HG03039 (cell line): ENCODE data around the gene DDX24.

Experiments used
- ATAC-seq: cut with Tn5 transposase; IDR thresholded peaks from one replicate; pipeline ENCODE4 v1.9.1; 2021; ENCODE audit warnings: mild to moderate bottlenecking, moderate library complexity; ENCODE audit not compliant: unreplicated experiment

Gene DDX24

DNA sequence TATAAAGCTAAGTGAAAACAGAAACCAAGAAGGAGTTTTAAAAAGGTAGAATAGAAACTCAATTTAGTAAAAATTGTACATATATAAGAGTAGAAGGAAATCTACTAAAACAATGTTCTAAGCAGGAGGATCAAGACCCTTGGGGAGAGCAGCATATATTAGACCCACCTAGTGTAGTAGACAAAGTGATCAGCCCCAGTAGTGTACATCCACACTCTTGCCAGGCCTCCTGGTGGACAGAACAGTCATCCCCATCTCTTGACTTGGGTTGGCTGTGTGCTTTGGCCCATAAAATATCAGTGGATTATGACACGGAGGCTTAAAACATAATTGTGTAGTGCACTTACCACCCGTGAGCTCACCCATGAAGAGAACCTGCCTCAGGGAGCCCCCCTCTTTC, 65.8 kb downstream of the DDX24 start:
- no peak for ATAC-seq

DNA sequence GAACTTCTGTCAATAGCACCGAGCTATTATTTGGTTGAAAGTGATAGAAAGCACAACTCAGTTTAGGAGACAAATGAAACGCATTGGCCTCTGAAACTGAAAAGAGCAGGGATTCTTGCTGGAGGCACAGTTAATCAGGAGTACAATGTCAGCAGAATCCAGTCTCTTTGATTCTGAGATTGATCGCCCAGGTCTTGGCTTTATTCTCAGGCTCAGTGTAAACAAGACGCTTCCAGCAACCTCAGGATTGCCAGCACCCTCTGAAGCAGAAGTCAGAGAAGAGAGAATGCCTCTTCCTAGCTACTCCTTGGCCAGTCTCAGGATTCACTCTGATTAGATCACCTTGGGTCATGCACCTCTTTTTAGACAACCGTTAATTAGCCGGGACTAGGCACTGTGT, 66.6 kb downstream of the DDX24 start:
- no peak for ATAC-seq

DNA sequence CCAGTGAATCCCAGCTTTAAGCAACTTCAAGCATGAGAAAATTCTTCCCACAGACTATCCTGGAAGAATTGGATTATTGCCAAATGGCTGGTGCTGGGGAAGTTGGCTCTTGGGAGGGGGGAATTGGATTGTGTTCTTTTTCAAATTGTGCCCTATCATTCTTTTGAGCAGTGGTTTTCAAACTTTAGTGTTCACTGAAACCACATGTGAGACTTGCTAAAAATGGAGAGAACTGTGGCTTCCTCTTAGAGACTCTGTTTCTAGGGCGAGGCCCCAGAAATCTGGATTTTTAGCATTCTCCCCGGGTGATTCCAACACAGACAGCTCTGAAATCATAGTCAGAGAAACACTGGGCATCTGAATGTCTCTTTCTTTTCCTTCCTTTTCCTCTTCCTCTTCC, 69.2 kb downstream of the DDX24 start:
- ATAC-seq = no peak

DNA sequence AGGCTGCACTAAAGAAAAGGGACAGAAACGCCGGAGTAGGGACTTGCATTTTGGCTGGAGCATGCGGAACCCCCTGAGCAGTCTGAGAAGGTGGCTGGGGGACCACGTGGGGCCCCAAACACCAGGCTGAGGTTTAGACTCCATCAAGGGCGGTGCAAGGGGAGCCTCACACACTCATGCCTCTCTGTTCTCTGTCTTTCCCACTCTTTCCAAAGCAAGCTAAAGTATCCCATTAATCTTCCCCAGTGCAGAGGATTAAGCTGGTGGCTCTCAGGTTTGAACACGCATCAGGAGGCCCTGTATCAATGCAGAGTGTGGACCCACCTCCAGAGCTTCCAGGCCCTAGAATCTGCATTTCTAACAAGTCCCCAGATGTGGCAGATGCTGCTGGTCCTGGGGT, 70.4 kb downstream of the DDX24 start:
- no peak for ATAC-seq

DNA sequence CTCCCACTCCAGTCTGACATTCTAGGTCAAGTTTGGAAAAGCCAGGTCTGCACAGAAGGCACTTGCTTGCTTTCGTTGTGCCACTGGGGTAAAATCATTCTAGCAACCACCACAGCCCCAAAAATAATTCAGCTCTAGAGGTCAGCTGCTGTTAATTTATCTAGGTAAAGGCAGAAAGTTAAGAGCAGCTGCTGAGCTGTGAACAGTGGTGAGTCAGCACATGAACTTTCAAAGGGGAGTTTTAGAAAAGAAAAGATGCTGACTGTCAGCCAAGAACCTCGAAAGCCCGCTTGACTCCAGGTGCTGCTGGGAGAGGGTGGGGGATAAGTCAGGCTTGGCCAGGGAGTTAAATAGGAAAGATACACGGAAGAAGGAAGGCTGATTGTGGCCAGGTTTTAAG, 71.2 kb downstream of the DDX24 start:
- no peak for ATAC-seq

DNA sequence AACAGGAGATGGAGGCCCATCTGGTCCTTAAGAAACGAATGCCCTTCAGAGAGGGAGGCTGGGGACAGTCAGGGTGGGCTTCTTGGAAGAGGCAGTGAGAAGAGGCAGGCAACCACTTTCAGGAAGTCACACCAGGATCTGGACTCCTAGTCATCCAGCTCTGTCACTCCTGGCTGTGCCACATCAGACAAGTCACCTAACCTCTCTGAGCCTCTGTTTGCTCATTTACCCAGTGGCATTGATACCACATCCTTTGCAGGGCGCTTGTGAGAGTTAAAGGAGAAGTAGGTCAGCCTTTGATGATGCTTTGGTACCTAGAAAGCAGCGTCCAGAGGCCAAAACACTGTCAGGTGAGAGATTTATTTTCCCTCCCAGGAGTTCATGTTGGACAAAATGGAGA, 72.8 kb downstream of the DDX24 start:
- ATAC-seq = no peak

DNA sequence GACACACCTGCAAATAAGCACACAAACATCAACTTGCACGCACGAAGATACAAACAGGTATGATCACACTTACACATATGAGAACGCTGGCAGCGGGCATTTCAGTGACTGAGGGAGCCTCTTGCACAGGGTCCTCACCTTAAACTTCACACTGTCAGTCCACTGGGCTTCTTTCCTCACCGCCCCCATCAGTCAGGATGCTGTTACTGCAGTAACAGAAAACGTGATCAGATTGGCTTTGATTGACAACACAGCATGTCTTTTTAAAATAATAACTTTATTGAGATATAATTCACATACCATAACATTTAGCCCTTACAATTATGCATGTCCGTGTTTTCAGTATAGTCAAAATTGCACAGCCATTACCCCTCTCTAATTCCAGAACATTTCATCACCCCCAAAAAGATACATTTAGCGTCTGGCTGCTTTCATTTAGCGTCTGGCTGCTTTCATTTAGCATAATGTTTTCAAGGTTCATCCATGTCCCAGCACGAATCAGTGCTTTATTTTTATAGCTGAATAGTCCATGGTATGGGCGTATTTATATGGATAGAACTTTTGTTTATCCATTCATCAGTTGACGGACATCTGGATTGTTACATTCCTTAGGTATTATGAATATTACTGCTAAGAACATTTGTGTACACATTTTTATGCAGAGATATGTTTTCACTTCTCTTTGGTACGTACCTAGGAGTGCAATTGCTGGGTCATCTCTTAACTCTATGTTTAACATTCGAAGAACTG, 75.5 kb downstream of the DDX24 start:
- ATAC-seq = no peak

DNA sequence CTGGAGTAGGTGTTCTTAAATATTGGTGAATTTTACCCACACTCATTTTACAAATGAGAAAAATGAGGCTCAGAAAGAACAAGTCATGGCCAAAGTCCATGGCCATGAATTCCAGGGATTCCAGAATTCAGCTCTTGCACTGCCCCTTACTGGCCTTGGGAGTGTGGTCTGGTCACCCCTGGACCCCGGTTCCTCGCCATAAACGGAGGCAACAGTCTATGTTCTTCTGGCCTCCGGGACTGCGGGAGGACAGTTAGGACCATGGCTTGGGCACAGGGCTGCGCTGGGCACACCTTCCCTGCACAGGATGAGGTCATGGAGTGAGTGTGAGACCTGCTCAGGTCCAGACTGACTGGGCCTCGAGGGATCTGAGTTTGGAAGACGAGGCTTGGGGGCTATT, 77.0 kb downstream of the DDX24 start:
- no peak for ATAC-seq

DNA sequence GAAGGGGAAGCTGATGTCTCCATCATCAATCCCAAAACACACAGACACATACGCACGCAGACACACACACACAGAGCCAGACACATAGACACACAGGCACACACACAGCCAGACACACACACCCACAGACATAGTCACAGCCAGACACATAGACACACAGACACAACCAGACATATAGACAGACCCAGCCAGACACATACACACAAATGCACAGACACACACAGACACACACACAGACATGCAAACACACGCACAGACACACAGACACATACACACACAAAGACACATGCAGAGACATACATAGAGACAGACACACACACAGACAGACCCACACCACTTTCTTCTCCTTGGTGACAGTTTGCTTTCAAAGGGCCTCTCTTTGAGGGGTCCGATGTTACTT, 77.6 kb downstream of the DDX24 start:
- ATAC-seq = no peak

DNA sequence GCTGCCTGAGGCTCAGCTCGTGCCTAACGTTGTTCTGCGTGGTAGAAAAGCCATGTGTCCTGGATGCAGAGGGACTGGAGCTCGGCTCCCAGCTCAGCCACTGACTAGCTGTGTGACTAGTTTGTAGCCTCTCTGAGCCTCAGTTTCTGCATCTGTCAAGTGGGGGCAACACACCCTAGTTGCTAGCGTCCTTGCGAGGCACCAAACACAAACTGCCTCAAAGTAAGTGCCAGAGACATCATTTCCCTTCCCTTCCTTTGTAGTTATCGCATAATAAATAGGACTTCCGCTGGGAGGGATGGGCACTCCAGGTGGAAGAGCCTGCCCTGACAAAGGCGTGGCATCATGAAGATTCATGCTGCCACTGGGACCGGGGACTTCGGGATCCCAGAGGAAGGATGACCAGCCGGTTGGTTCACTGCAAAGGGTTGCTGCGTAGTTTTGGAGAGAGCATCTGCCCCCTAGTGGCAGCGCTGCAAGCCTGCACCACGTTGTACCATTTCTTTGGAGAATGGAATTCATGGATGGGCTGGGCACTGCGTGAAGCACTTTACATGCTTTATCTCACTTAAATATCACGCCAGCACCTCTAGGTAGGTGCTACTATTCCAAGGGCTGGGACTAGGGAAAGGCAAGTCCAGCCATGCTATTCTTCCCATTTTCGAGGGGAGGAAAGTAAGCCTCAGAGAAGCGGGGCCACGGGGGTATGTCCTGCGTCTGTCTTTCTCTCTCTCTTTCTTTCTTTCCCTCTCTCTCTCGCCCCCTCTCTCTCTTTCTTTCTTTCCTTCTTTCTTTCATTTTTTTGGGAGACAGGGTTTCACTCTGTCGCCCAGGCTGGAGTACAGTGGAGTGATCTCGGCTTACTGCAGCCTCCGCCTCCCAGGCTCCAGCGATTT, 79.3 kb downstream of the DDX24 start:
- no peak for ATAC-seq

DNA sequence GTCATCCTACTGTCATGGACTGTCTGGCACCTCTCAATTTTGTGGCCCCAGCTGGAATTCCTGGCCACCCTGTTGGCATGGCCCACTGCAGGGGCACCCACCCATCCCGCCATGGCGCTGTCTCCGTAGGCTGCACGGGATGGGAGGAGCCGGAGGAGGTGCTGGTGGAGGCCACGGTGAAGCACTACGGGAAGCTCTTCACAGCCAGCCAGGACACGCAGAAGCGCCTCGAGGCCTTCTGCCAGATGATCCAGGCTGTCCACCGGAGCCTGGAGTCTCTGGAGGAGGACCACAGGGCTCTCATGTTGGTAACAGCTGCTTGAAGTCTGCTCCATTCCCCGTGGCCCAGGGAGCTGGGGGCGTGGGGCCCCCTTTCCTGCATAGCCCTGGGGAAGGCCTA, 80.0 kb downstream of the DDX24 start:
- no peak for ATAC-seq

DNA sequence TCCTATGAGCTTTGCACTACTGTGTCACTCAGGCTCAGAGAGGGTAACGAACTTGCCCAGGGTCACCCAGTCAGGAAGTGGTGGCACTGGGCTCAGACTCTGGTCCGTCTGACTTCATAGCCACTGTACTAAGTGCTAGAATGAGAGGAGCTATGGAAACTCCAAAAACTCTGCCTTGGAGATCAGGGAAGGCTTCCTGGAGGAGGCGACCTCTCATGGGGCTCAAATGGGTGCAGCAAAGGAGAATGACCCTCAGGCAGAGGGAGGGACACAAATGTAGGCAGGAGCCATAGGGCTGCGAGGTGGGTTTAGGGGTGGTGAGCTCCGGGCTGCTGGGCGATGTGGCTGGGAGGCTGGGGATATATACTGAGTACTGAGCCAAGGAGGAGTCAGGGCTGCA, 80.7 kb downstream of the DDX24 start:
- no peak for ATAC-seq

DNA sequence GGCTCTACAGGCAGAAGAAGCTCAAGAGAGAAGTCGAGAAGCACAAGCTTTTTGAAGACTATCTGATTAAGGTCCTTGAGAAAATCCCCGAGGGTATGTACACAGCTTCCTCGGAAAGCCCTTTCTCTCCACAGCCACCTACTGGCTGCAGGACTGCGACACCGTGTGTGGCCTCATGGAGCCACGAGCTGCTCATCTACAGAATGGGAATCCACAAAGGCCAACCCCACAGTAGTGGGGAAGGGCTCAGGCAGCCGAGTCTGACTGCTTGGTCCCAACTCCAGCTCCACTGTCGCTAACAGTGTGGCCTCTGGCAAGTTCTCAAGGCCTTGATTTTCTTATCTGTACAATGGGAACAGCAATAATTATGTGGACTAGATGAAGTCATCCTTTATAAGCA, 81.4 kb downstream of the DDX24 start:
- no peak for ATAC-seq

DNA sequence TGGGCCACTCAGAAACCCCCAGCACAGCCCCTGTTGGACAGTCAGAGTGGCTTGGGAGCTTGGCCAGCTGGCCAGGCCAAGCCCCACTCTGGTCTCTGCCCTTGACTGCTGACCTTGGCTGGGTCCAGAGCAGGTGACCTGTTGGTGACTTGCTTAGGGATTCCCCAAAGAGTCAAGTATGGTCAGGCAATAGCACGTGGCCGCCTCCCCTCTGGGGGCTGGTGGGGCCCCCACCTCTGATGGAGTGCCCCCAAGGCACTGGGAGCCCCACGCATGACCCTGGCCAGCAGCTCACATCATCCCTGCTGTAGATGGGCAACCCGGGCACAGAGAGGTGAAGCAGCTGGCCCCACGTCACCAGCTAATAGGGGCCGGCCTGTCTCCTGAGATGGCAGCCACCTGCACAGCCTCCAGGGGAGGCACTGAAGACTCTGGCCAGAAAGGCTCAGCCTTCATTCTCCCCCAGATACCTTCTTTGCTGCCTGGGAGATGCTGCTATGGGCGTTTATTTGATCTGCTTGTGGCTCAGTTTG, 82.1 kb downstream of the DDX24 start:
- ATAC-seq = no peak
